GM21367 (cell line): Measurements from ENCODE around the gene ARMS2.

Experiments
- ATAC-seq: cut with Tn5 transposase; IDR thresholded peaks from one replicate; pipeline ENCODE4 v1.9.1; 2021; ENCODE audit not compliant: unreplicated experiment

ARMS2 gene

GRCh38 chr10:122454603-122455080 is at the start of gene ARMS2:
Gene ARMS2, plus strand, starts transcription at chr10:122454653. Its CDS starts 75 bp downstream, at chr10:122454728.
- ATAC-seq = no peak

- ATAC-seq = no peak
These were observed 46.9 kb upstream of the ARMS2 start for GRCh38 chr10:122407375-122408125.

- ATAC-seq = no peak
These were observed 41.1 kb upstream of the ARMS2 start for GRCh38 chr10:122413327-122413726.

- no peak for ATAC-seq
These were observed 36.8 kb upstream of the ARMS2 start for GRCh38 chr10:122417667-122418066.

- no peak for ATAC-seq
These were observed 35.4 kb upstream of the ARMS2 start for GRCh38 chr10:122419016-122419415.

GRCh38 chr10:122419876-122420623 is 34.4 kb upstream of the ARMS2 start:
- ATAC-seq = no peak

GRCh38 chr10:122420624-122421007 is 33.8 kb upstream of the ARMS2 start:
- no peak for ATAC-seq

GRCh38 chr10:122421054-122421625 is 33.3 kb upstream of the ARMS2 start:
- ATAC-seq = no peak

GRCh38 chr10:122421742-122422141 is 32.7 kb upstream of the ARMS2 start:
- ATAC-seq = no peak

- no peak for ATAC-seq
These were observed 32.0 kb upstream of the ARMS2 start for GRCh38 chr10:122422266-122422989.

- ATAC-seq = no peak
These were observed 30.4 kb upstream of the ARMS2 start for GRCh38 chr10:122424059-122424458.

GRCh38 chr10:122426829-122427228 is 27.6 kb upstream of the ARMS2 start:
- ATAC-seq = no peak

GRCh38 chr10:122427280-122427679 is 27.2 kb upstream of the ARMS2 start:
- ATAC-seq = no peak

GRCh38 chr10:122435212-122435827 is 19.1 kb upstream of the ARMS2 start:
- no peak for ATAC-seq

- no peak for ATAC-seq
These were observed 12.5 kb upstream of the ARMS2 start for GRCh38 chr10:122441961-122442360.

- no peak for ATAC-seq
These were observed 9.0 kb upstream of the ARMS2 start for GRCh38 chr10:122445469-122445868.

GRCh38 chr10:122445904-122446303 is 8.5 kb upstream of the ARMS2 start:
- no peak for ATAC-seq

GRCh38 chr10:122446668-122447423 is 7.6 kb upstream of the ARMS2 start:
- ATAC-seq = no peak

- no peak for ATAC-seq
These were observed 5.9 kb upstream of the ARMS2 start for GRCh38 chr10:122448600-122448999.

- no peak for ATAC-seq
These were observed 5.3 kb upstream of the ARMS2 start for GRCh38 chr10:122449153-122449552.
